ENCODE data around the gene SMPDL3B.

Gene SMPDL3B

DNA sequence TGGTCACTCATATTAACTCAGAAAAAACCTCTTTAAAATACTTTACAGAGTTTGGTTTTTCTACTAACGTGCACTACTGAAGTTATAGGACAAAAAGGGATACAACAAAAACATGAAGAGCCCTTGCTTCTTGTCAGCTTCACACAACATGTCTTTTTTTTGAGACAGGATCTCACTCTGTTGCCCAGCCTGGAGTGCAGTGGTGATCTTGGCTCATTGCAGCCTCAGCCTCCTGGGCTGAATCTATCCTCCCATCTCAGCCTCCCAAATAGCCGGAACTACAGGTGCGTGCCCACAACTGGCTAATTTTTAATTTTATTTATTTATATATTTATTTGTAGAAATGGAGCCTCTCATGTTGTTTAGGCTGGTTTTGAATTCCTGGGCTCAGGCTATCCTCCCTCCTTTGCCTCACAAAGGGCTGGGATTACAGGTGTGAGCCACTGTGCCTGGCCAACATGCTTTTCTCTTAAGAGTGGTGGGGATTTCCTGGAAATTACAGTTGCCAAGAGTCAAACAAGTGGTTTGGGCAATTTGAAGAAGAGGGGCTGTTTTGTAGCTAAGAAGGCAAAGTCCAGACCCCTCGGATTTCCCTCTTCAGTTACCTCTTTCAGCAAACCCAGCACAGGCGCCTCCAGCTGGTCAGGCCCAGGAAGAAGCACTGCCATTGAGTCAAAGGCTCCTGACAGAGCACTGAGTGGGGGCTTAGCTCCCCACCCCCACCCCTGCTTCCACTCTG lies 6.4 kb upstream of the SMPDL3B start:
- DNase-seq (no peak), ATAC-seq (no peak)
- Mint-ChIP-seq H3K27me3 (peaks cover 12% of the 10 kb centered on the region), H3K9me3 (no peaks in the 10 kb centered on the region), H3K4me3 (no peak overlapping the region), H3K27ac (no peak overlapping the region), H3K4me1 (no peaks in the 10 kb centered on the region)

DNA sequence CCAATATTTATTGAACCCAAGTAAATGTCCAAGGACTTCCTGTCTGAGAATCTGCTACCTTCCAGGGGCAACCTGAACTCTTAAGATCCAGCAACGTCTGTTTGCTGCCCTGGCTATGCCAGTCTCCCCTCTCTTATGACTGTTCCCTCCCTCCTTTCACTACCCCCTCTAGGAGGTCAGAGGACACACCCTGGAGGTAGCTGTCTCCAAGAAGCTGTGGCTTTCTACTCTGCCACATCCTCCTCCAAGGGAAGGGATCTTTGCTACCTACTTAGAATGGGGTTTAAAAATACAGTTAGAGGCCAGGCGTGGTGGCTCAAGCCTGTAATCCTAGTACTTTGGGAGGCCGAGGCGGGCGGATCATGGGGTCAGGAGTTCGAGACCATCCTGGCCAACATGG lies 3.6 kb upstream of the SMPDL3B start:
- no peak overlapping the region for H3K27ac Mint-ChIP-seq
- H3K9me3 Mint-ChIP-seq = no peaks in the 10 kb centered on the region
- no peak for ATAC-seq
- no peak overlapping the region for H3K4me3 Mint-ChIP-seq
- no peak for DNase-seq
- H3K27me3 Mint-ChIP-seq = peaks cover 28% of the 10 kb centered on the region
- peaks cover 12% of the 10 kb centered on the region for H3K4me1 Mint-ChIP-seq

DNA sequence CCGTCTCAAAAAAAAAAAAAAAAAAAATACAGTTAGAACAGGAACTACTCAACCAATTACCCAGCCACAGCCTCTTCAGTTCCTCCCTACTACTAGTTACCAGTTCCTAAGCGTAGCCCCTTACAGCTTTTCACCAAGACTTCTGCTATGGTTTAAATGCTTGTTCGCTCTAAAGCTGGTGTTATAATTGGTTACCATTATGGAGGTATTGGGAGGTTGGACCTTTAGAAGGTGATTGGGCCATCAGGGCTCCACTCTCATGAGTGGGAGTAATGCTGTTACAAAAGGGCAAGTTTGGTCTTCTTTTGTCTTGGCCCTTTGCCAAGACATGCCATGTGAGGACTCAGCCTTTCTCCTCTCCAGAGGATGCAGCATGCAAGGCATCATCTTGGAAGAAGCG lies 3.0 kb upstream of the SMPDL3B start:
- no peak for DNase-seq
- H3K4me1 Mint-ChIP-seq = peaks cover 12% of the 10 kb centered on the region
- H3K4me3 Mint-ChIP-seq = no peak overlapping the region
- H3K27me3 Mint-ChIP-seq = peaks cover 28% of the 10 kb centered on the region
- H3K9me3 Mint-ChIP-seq = no peaks in the 10 kb centered on the region
- ATAC-seq = no peak
- H3K27ac Mint-ChIP-seq = no peak overlapping the region

DNA sequence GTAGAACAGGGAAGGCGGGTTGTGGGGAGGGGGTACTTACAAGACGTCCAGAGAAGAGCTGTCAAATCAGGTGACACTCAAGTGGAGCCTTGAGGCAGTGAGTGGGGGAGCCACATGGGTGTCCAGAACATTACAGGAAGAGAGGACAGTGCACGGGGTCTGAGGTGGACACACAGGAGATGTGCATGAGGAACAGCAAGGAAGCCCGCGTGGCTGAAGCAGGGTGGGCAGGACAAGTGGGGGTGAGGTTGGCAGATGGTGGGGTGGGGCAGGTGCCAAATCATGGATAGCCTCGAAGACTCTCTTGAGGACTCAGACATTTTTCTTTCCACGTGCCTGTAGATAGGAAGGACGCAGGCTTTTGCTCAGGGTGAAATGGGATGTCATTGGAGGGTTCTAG lies 921 bp downstream of the SMPDL3B start:
- DNase-seq = no peak
- peaks cover 20% of the 10 kb centered on the region for H3K4me1 Mint-ChIP-seq
- H3K27ac Mint-ChIP-seq = peak overlapping the region in 1 of 2 donors; percentile 82
- H3K4me3 Mint-ChIP-seq = peak overlapping the region in 1 of 2 donors; percentile 81
- no peak for ATAC-seq
- no peaks in the 10 kb centered on the region for H3K9me3 Mint-ChIP-seq
- peaks cover 28% of the 10 kb centered on the region for H3K27me3 Mint-ChIP-seq

DNA sequence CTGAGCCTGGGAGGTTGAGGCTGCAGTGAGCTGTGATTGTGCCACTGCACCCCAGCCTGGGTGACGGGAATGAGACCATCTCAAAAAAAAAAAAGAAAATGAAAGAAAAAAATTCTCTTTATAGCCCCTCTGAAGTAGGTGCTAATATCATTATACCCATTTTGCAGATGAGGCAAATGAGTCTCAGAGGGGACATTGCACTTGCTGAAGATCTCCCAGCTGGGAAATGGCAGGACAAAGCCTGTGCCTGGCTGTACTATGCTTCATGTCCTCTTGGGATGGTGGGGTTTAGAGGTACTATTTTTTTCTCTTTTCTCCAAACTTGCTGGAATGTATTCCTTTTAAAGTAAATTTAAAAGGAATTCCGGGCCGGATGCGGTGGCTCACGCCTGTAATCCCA lies 1.6 kb downstream of the SMPDL3B start:
- Mint-ChIP-seq H3K4me3 (no peak overlapping the region), H3K27ac (no peak overlapping the region), H3K27me3 (peaks cover 28% of the 10 kb centered on the region), H3K4me1 (peaks cover 20% of the 10 kb centered on the region), H3K9me3 (no peaks in the 10 kb centered on the region)
- ATAC-seq = no peak
- no peak for DNase-seq

DNA sequence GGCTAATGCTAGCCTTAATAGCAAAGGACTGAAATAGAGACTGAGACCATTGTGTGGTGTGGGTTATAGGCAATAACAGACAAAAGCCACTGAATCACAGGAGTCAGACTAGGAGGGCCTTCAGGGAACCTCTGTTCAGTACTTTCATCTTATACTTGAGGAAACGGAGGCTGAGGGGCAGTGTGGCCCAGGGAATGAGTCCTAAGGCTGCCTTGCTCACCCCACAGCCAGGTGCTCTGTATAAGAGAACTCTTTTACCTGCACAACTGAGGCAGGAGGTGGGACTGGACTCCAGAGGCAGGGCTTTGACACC lies 2.7 kb downstream of the SMPDL3B start:
- peaks cover 21% of the 10 kb centered on the region for H3K27me3 Mint-ChIP-seq
- no peaks in the 10 kb centered on the region for H3K9me3 Mint-ChIP-seq
- no peak for ATAC-seq
- no peak overlapping the region for H3K27ac Mint-ChIP-seq
- peaks cover 20% of the 10 kb centered on the region for H3K4me1 Mint-ChIP-seq
- no peak for DNase-seq
- H3K4me3 Mint-ChIP-seq = no peak overlapping the region

DNA sequence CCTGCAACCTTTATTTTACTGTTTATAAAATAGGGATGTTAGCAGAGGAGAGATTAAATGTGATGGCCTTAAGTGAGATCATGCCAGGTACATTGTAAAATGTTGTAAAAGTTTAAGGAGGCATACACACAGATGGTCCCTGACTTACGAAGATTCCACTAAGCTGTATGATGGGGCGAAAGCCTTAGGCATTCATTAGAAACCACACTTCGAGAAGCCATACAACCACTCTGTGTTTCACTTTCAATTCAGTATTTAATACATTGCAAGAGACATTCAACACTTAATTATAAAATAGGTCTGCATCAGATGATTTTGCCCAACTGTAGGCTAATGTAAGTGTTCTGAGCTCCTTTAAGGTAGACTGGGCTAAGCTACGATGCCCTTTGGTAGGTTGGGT lies 3.7 kb downstream of the SMPDL3B start:
- H3K4me3 Mint-ChIP-seq = no peak overlapping the region
- H3K27me3 Mint-ChIP-seq = peaks cover 16% of the 10 kb centered on the region
- no peak for DNase-seq
- ATAC-seq = no peak
- H3K9me3 Mint-ChIP-seq = no peaks in the 10 kb centered on the region
- peaks cover 24% of the 10 kb centered on the region for H3K4me1 Mint-ChIP-seq
- H3K27ac Mint-ChIP-seq = no peak overlapping the region

DNA sequence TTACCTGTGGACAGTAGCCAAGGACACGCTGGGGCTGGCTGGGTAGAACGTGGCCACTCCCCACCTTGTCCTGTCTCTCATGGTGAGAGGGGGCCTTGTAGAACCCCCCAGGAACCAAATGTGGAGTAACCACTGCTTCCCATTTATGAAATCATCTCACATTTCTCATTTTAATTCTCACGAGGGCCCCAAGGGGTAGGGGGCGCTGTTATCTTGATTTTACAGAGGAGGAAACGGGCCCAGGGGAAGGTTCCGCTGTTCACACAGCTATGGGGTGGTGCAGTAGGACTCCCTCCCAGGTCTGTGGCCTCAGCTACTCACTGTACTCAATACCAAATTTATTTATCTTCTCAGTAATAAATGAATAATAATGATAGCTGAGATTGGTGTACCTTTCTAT lies 5.5 kb downstream of the SMPDL3B start:
- H3K4me3 Mint-ChIP-seq = no peak overlapping the region
- DNase-seq = peak; percentile 57 to 67
- H3K4me1 Mint-ChIP-seq = peaks cover 18% of the 10 kb centered on the region
- peaks cover 9% of the 10 kb centered on the region for H3K27me3 Mint-ChIP-seq
- peak overlapping the region; percentile 55 to 68 for H3K27ac Mint-ChIP-seq
- peak; percentile 88 for ATAC-seq
- no peaks in the 10 kb centered on the region for H3K9me3 Mint-ChIP-seq

DNA sequence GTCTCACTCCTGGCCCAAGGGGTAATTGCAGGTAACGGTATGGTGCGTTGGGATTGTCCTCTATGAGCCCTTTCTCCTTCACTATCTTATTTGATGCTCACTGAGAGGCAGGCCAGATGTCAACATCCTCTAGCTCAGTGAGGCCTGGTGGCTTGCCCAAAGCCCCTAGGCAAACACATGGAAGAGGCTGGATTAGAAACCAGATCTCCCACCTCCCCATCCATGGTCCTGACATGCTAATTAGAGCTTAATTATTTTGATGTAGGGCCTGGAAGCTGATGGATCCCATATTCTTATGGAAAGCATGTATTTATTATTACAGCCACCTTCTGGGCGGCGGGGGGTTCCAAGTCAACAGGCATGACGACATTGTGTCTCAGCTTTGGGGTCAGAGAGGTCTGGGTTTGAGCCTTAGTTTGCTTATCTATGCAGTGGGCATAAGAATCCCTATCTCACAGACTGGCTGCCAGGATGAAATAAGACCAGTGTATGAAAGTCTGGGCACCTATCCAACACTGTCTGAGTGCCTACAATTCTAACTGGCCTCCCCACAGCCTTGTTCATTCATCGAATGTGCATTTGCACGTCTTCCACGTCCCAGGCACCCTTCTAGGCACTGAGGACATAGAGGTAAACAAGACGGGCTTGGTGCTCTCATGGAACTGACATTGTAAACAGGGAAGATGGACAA lies 6.2 kb downstream of the SMPDL3B start:
- peaks cover 2% of the 10 kb centered on the region for H3K27me3 Mint-ChIP-seq
- no peak for ATAC-seq
- H3K4me3 Mint-ChIP-seq = no peak overlapping the region
- peak overlapping the region in 1 of 2 donors; percentile 40 for H3K27ac Mint-ChIP-seq
- peaks cover 14% of the 10 kb centered on the region for H3K4me1 Mint-ChIP-seq
- H3K9me3 Mint-ChIP-seq = no peaks in the 10 kb centered on the region
- DNase-seq = no peak

DNA sequence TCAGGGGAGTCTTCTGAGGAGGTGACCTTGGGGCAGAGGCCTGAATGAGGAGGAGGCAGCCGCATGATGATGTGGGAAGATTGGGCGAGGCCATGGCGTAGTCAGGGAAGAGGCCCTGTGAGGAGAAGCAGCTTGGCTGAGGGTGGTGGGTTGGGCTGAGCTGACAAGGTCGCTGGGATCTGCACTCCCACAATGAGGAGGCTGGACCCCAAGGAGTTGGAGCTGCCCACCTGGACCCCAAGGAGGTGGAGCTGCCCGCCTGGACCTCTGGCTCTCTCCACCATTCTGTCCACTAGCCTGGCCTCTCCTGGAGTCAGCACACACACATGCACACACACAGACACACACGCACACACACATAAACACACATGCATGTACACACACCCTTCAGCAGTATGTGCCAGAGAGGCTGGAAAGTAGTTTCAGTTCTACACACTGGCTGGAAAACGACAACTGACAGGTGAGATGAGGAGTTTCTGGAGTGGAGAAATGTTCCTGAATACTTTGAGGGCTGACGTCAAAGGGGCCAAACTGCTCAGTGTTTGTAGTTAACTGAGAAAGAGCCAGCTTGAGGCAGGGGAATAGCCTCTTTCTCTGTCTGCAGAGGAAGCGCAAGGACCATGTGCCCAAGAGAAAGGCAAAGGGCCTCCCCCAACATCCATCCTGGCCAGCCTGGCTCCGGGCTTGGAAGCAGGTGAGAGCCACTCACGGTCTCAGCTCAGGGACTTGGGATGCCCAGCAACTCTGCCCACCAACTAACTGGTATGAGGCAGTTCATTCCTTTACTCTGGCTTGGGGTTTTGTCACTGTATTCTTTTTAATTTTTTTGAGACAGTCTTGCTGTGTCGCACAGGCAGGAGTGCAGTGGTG lies 7.1 kb downstream of the SMPDL3B start:
- Mint-ChIP-seq H3K9me3 (no peaks in the 10 kb centered on the region), H3K4me1 (peaks cover 14% of the 10 kb centered on the region), H3K27ac (no peak overlapping the region), H3K4me3 (no peak overlapping the region), H3K27me3 (no peaks in the 10 kb centered on the region)
- no peak for ATAC-seq
- DNase-seq = no peak

DNA sequence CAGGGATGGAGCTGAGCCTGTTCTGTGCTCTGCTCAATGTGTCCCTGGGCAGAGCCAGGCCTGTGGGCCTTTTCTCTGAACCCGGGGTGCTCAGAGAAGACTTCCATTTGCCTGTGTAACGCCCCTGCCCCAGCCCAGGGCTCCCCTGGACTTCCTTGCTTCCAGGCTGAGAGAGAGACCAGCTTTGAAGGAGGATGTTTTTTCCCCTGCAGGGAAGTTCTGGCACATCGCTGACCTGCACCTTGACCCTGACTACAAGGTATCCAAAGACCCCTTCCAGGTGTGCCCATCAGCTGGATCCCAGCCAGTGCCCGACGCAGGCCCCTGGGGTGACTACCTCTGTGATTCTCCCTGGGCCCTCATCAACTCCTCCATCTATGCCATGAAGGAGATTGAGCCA lies 10.2 kb downstream of the SMPDL3B start:
- ATAC-seq (no peak), DNase-seq (no peak)
- Mint-ChIP-seq H3K27me3 (no peaks in the 10 kb centered on the region), H3K27ac (no peak overlapping the region), H3K4me1 (peaks cover 12% of the 10 kb centered on the region), H3K4me3 (no peak overlapping the region), H3K9me3 (no peaks in the 10 kb centered on the region)

DNA sequence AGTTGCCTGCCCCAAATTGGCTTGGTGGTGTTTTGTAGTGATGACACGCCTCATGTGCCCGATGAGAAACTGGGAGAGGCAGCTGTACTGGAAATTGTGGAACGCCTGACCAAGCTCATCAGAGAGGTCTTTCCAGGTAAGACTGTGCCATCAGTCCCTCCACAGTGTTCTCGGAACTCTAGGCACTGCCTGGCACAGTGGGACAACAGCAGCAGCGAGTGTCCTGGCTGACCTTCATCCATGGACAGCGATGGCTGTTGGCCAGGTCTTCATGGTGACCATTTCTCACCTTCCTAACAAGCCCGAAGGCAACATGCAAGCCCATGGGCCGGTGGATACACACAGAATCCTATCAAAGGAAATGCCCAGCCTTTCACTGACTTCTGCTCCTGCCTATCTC lies 14.2 kb downstream of the SMPDL3B start:
- no peak for ATAC-seq
- no peak for DNase-seq
- H3K27ac Mint-ChIP-seq = peak overlapping the region in 1 of 2 donors; percentile 83
- no peaks in the 10 kb centered on the region for H3K9me3 Mint-ChIP-seq
- H3K4me1 Mint-ChIP-seq = no peaks in the 10 kb centered on the region
- H3K4me3 Mint-ChIP-seq = no peak overlapping the region
- no peaks in the 10 kb centered on the region for H3K27me3 Mint-ChIP-seq

DNA sequence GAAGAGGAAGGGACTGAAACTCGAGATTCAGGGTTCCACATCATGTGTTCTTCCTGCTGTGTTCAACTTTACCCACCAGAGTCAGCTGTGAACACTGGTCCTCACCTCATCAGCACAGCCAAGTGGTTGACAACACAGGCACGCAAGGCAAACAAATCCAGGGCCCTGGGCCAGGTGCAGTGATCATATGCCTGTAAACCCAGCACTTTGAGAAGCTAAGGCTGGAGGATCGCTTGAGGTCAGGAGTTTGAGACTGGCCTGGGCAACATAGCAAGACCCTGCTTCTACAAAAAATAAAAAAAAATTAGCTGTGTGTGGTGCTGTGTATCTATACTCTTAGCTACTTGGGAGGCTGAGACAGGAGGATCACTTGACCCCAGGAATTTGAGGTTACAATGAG lies 16.6 kb downstream of the SMPDL3B start:
- Mint-ChIP-seq H3K27ac (no peak overlapping the region), H3K4me3 (no peak overlapping the region), H3K4me1 (no peaks in the 10 kb centered on the region), H3K27me3 (peaks cover 4% of the 10 kb centered on the region), H3K9me3 (no peaks in the 10 kb centered on the region)
- DNase-seq (no peak), ATAC-seq (no peak)

DNA sequence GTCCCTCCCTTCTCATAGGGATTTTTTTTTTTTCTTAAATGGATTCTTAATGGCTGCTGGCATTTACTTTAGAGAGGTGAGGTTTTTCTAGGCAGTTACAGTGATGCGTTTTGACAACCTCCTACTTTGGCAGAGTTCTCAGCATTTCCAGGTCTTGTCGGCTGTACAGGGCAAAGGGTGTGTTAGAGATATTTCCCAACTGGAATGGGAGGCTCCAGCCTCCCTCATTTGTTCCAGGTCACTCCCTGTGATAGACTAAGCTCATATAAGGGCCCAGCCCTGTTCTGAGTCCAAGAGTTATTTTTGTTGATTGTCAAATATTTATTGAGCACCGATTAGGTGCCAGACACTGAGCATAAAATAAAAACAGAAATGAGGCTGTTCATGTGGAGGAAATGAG lies 17.3 kb downstream of the SMPDL3B start:
- H3K27ac Mint-ChIP-seq = no peak overlapping the region

DNA sequence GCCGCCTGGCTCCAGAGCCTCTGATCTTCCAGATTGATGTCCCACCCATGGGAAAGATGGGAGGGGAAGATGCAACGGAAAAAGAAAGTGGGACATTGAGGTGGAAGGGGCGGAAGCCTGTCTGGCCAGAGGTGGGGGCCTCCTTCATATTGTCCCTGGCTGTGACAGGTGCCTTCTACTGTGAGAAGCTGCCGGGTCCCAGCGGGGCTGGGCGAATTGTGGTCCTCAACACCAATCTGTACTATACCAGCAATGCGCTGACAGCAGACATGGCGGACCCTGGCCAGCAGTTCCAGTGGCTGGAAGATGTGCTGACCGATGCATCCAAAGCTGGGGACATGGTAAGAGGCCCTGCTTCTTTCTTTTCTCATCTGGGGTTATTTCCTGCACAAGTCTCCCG lies 19.4 kb downstream of the SMPDL3B start:
- Mint-ChIP-seq H3K9me3 (no peaks in the 10 kb centered on the region), H3K4me3 (no peak overlapping the region), H3K27ac (no peak overlapping the region), H3K27me3 (peaks cover 16% of the 10 kb centered on the region), H3K4me1 (peaks cover 6% of the 10 kb centered on the region)
- DNase-seq = no peak
- ATAC-seq = no peak

More for the DNA sequence above, 17.3 kb downstream of the SMPDL3B start:
- no peak for ATAC-seq
- Mint-ChIP-seq H3K9me3 (no peaks in the 10 kb centered on the region), H3K4me1 (no peaks in the 10 kb centered on the region), H3K27me3 (peaks cover 12% of the 10 kb centered on the region), H3K4me3 (no peak overlapping the region)
- DNase-seq = no peak

DNA sequence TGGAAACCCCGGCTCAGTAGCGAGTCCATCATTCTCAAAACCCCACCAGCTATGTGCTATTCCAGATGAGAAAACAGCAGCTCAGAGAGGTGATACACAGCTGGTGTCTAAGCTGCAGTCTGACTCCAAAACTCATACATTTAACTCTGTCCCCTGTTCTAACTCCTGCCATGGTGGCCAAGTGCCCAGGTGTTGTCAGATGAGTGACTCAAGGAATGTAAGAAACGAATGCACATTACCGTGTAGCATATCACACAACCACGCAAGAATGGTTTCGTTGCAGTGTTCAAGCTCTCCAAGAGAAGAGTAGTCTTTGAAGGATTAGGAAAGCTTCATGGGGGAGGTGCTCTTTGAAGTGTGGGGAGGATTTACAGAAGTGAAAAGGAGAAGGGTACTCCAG lies 20.3 kb downstream of the SMPDL3B start:
- DNase-seq (no peak), ATAC-seq (no peak)
- Mint-ChIP-seq H3K4me1 (peaks cover 11% of the 10 kb centered on the region), H3K27me3 (peaks cover 16% of the 10 kb centered on the region), H3K9me3 (no peaks in the 10 kb centered on the region), H3K4me3 (no peak overlapping the region), H3K27ac (no peak overlapping the region)
